D341Med (cell line): Measurements from ENCODE around the gene TSPAN15.

Source experiments
- DNase-seq: peaks from one replicate; pipeline ENCODE4 v3.0.0; 2012; ENCODE audit warnings: low spot score

The TSPAN15 gene

GRCh38 chr10:69553328-69553727 lies 102.1 kb downstream of the TSPAN15 start:
- DNase-seq: no peak

GRCh38 chr10:69554611-69555010 lies 103.3 kb downstream of the TSPAN15 start:
- no peak for DNase-seq
